ENCODE measurements around the gene UST.

GRCh38 chr6:148869585-148869984 lies 122.8 kb downstream of the UST start:
- TF ChIP-seq CTCF (IDR thresholded peaks at IDR 0.05; ENCODE audit: insufficient read depth, low read length, poor library complexity, severe bottlenecking) (no peak), EZH2phosphoT487 (conservative IDR thresholded peaks at IDR 0.05; ENCODE audit: low read length) (no peak)

Measured in SU-DHL-6 (cell line).